GF-D8 (cell line): ENCODE data around the gene TXNL4A.

Experiments
- DNase-seq: peaks from one replicate; lab custom pipeline; 2025; lab: John Stamatoyannopoulos, UW

The TXNL4A gene

DNA sequence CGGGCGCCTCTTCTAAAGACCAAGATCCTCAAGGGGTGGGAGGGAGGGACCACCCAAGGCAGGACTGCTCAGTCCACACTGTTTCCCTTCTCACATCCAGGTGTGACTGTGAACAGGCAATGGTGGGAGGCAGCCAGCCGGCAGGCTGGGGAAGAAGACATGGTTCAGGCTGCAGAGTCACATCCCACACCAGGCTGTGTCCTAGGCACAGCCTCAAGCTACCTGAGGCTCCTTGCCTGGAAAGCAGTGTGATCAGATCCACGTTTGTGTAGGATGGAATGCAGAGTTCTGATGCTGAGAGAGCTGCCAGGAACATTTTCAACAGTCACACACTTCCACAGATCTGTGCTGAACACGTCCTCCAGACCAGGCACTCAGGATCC lies 53.3 kb downstream of the TXNL4A start:
- no peak for DNase-seq

DNA sequence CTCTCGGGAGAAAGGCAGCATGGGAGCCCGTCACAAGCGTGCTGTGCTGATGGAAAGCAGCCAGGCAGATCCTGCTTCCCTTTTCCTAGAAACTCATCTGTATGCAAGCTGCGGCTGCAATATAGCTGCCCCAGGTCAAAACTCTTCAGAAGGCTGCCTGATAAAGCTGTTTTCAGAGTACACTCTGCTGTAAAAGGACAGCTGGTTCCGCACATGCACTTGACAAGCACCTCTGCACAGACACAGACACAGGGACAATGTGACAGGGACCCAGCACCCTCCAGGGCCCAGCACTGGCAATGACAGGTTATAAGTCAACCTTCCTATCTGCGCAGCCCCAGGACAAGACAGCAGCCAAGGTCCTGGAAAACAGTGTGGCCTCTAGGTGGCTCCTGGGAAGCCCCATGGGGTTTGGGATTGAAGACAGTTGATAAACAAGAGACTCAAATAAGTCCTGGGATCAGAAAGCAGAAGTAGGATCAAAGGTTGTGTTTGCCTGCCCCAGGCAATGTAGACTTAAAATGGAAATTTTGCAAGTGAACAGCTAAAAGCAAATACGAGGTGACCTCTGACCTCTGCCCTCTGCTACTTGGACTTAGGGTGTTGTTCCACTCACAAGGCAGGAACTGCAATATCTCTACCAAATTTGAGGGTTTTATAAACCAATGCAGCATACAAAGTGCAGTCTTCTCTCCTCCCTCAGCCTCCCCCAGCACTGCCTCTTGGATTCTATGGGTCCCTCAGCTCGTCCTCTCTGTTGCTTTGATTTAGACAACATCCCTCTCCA lies 53.9 kb downstream of the TXNL4A start:
- peak; percentile 89 for DNase-seq

DNA sequence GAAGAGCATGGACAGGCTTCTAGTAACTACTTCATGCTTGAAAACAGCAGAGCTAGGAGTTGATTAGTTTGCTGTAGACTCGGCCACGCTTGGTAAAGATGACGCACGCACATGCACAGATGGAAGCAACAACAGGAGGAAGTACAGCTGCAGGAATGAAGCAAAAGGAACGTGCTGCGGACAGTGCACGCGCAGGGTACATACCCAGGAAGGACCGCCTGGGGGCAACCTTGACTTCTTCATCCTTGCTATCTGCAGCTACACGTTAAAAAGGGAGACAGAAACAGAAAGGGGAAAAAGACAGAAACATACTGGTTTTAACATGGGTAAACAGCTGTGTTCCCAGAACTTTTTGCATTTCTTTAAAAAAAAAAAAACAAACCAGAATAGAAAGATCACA lies 54.6 kb downstream of the TXNL4A start:
- DNase-seq: peak; percentile 96

DNA sequence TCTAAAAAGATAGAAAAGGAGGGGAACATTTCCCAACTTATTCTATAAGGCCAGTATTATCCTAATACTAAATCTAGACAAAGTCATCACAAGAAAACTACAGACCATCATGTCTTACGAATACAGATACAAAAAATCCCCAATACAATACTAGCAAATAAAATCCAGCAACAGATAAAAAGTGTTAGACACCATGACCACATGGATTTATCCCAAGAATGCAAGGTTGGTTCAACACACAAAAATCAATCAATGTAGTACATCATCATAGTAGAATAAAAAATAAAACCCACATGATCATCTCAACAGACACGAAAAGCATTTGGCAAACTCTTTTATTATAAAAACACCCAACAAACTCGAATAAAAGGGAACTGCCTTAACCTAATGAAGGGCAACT lies 55.5 kb downstream of the TXNL4A start:
- no peak for DNase-seq

DNA sequence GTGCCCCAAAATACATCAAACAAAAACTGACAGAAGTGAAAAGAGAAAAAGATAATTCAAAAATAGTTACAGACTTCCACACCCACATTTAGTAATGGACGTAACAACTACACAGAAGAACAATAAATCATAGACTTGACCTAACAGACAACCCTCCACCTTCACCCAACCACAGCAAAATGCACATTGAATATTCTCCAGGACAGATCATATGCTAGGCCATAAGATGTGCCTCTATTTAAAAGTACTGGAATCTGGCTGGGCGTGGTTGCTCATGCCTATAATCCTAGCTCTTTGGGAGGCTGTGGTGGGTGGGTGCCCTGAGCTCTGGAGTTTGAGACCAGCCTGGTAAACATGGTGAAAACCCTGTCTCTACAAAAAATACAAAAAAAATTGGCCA lies 56.9 kb downstream of the TXNL4A start:
- no peak for DNase-seq

DNA sequence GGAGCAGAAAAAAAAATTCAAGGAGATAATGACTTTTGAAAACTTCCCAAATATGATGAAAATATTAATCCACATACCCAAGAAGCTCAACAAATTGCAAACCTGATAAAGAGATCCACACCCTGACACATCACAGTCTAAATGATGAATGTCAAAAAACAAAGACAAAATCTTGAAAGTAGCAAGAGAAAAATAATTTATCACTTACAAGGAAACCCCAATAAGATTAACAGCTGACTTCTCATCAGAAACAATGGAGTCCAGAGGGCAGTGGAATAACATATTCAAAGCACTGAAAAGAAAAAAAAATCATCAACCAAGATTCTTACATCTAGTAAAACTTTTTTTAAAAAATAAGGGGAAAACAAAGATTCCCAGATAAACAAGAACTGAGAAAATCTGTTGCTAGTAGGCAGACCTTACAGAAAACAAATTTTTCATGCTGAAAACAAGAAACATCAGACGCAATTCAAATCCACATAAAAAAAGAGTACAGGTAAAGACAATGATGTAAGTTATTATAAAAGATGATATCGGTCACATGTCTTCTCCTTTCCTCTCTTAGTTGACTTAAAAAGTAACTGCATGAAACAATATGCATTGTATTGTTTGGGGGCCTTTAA lies 58.2 kb downstream of the TXNL4A start:
- no peak for DNase-seq

DNA sequence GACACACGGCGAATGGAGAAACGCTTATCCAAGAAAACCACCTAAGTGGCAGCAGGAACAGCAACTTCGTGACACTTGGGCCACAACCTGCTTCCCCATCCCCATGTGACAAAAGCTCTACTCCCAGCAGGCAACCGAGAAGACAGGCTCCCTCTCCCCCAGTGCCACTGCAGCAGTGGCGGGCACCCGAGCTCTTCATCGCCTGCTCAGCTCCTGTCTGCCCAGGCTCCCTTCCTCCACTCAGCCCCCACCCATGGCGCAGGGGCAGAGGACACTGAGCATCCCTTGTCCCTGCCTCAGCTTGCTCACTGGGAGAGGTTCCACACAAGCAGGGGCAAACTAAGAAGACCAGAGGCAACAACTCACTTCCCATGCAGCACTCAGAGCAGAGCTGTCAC lies 59.8 kb downstream of the TXNL4A start:
- DNase-seq: no peak

DNA sequence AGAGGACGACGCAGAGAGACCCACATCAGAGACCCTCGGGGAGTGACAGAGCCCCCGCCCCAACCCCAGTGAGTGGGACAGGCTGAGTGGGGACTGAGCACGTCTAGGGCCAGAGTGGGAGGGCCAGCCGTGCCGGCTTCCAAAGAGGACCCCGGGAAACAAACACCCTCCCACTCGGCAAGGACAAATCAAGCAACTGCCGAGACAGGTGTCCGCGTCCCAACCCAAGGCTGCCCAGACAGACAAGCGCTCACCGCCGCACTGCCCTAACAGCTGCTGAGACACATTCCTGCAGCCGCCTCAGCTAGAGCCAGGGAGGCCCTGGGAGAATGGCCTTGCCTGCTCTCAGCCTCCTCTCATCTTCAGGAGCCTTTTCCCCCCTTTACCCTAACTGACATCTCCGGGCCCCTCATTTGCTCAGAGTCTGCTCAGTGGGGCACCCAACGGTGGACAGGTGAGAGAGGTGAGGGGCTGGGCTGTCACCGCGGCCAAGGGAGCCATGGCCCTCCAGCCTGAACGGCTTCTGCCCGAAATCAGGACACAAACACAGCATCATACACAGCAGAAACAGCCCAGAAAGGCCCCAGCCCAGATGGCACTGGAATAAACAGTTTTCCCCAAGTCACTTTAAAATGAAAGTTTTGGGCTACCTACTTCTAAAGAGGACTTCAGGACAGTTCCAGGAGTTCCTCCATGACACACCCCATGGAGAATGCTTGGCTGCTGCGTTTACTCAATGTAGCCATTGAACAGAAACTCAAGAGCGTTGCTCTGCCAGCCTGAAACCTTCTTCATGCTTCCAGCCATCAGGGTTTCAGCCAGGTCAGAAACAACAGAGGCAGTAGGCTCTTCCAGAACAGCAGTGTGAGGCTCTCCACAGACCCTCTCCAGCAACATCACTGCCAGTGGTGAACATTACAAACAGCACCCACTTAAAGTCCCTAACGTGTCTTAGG lies 60.5 kb downstream of the TXNL4A start:
- no peak for DNase-seq

DNA sequence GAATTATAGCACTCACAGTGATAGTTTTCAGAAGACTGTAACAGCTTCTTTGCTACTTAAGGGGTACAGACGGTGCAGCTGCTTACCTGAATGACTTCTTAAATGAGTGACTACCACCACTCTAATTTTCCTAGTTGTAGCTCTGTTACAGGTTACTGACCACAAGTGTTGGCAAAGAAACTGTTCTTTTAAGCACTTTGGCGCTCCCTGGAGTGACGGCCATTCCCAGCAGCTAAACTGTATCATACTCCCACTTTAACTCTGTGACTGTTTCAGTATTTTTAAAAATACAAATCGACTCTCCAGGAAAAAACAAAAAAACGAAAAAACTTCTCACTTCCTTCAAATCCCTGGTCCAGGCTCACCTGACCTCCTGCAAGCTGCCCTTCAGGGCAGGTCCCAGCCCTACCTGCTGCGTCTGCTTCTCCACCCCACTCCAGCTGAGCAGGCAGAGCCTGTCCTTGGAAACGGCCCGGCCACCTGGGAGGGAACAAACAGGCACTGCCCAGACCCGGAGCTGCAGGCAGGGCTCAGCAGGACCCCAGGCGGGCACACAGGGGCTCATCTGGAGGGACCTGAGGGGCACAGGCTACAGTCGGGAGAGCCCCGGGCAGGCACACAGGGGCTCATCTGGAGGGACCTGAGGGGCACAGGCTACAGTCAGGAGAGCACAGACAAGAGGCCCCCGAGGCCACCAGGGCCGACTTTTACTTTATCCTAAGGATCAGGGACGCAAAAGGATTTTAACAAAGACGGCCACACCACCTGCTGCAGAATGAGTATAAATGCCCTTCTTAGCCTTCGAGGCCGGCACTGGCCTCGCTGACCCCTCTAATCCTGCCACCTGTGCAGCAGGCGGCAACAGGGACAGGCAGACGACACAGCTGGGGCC lies 61.4 kb downstream of the TXNL4A start:
- DNase-seq: no peak

DNA sequence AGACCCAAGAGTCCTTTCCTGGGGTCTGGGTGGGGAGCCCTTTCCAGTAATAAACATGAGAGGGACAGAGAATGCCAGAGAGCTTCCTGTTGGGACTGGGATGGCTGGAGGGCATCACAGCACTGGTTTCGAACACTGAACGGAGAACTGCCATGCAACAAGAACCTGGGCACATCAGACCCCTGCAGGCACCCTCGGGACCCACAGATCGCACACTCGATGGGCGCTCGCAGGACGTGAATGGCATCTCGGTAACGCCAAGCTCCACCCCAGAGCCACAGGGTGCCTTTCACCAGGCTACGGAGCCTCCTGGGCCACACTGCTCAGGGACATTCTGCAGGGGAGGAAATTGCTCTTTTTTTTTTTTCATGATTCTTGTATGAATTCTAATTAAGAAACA lies 62.1 kb downstream of the TXNL4A start:
- no peak for DNase-seq

DNA sequence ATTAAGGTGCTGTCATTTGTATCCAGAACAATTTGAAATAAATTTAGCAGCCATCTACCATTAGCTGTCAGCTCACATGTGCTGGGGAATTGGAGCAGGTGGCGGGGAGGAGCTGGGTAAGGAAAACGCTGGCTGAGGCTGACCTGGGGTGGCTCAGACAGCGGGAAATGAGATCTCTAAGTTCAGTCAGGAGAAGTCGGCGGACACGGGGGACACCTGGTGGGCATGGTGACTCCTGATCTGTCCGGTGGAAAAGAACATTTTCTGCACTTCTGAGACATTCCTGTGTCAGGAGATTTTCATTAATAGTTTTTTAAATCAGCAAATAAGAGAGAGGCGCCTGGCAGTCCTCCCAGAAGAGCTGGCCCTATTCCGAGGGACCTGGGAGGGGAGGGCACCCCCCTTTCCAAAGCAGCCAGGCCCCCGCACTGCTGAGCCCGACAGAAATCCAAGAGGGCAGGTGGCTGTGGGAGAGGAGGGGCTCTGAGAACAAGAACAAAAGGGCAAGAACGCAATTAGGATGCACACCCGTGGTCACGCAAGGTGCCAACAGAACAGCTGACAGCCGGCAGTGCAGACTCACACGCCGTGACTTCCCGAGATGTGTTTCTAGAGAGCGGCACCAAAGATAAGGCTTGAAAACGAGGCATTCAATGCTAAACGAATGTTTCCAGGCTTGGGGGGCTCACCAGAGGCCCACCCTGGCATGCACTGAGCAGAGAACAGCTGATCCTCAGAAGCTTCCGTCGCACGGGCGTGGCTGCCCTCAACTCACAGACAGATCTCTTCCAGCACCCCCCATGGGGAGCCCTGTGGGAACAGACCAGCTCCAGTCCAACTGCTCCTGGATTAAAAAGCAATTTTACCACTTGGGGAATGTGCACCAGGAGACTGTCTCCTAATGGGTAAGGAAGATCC lies 63.3 kb downstream of the TXNL4A start:
- DNase-seq: no peak

DNA sequence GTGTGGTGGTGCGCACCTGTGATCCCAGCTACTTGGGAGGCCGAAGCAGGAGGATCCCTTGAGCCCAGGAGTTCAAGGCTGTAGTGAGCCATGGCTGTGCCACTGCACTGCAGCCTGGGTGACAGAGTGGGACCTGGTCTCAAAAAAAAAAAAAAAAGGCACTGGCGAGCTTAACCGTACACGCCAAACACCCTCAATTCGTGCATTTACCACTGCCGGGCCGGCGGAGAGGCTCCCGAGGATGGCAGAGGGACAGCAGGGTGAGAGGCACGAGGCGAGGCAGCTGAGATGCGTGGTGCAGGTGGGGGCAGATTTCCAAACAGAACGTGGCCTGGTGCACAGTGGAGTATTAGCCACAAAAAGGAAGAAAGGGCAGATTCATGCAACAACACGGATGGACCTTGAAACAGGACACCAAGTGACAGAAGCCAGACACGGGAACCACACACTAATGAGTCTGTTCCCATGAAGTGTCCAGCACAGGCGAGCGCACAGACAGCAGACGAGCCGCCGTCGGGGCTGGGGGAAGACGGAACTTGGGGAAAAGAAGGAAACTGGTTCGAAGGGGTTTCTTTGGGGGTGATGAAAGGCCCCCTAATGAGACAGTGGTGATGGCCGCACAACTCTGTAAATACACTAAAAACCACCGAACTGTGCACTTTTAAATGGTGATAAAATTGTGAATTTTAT lies 64.3 kb downstream of the TXNL4A start:
- no peak for DNase-seq

DNA sequence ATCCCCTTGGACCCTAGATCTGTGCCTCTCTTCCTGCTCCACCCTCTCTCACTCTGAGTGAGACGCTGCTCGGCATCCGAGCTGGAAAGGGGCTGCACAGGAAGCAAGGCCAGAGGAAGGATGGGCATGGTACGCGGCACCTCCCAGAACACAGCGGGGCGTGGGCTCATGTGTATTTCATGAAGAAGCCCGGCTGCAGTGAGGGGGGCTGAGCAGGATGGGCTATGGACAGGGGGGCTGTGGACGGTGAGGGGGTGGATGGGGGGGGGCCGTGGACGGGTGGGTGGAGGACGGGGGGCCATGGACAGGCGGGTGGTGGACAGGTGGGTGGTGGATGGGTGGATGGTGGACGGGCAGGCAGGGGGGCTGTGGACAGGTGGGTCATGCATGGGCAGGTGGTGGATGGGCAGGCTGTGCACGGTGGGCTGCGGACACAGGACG lies 65.4 kb downstream of the TXNL4A start:
- no peak for DNase-seq

DNA sequence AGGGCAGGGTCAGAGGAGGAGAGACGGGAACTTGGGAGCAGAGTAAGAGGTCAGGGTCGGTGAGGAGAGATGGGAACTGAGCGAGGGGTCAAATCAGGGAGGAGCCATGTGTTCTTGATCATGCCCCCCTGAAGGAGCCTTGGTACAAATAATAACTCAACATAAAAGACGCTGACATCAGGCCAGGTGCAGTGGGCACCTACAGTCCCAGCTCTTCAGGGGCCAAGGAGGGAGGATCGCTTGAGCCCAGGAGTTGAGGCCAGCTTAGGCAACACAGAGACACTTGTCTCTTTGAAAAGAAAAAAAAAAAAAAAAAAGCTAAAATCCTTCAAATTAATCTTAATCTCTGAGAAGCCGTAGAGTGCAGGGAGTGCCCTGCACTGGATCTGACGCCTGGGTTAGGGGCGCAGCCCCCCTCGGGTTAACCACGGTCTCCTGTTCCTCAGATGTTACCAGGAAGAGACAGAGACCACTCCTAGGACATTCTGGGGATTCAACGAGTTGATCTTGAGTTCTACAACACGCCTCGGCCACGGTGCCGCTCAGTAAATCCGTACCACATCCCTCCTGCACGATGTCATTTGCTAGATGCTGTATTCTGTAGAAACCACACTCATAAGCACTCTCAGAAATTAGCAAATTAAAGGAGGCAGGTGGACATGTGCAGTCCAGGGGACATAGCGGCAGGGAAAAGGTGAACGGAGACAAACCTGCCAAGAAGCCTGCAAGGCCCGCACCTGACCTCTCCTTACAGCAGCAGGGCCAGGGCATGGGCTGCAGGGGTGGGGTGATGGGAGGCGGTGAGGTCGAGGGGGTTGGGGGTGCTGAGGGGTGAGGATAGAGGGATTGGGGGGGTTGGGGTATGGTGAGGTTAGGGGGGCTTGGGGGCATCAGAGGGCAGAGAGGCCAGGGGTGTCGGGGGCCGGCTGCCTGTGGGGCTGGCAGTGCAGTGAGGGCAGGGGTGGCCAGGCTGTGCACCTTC lies 66.1 kb downstream of the TXNL4A start:
- no peak for DNase-seq
